ENCODE results near the gene RBM28.
"Not testable (repeated sequence)": the region's sequence is repeated elsewhere in the genome, so short reads cannot be mapped to it uniquely, and the experiment has no call there.

RBM28 gene

DNA sequence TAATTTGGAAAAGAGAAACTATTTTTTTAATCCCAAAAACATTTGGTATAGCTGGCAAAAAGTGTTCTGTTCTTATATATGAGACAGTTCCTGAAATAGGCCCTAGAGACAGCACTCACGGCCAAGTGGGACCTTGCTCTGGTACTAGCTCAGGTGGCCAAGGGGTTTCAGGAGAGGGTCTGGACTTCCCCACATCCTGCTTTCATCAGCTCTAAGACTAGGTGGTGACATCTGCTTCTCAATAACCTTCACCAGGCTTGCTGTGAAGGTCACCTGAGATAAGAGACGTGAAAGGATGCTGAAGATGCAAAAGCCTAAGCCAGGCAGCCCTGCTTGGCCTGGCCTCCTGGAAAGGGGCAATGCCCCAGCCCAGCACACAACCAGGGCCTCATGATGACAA lies 40.6 kb downstream of the RBM28 start:
- Mint-ChIP-seq H3K27me3 (no peaks in the 10 kb centered on the region), H3K9me3 (no peaks in the 10 kb centered on the region), H3K27ac (peak overlapping the region; percentile 63), H3K4me1 (peaks cover 6% of the 10 kb centered on the region), H3K36me3 (peaks cover 57% of the 10 kb centered on the region), H3K4me3 (no peak overlapping the region)
- peak; percentile 67 for ATAC-seq

- no peaks in the 10 kb centered on the region for H3K27me3 Mint-ChIP-seq
- no peak overlapping the region for H3K4me3 Mint-ChIP-seq
- peaks cover 6% of the 10 kb centered on the region for H3K4me1 Mint-ChIP-seq
- no peak overlapping the region for H3K27ac Mint-ChIP-seq
- no peaks in the 10 kb centered on the region for H3K9me3 Mint-ChIP-seq
- H3K36me3 Mint-ChIP-seq = peaks cover 54% of the 10 kb centered on the region
- ATAC-seq = no peak
These were observed 41.6 kb downstream of the RBM28 start for GRCh38 chr7:128302139-128302538.

- Mint-ChIP-seq H3K4me1 (peaks cover 6% of the 10 kb centered on the region), H3K36me3 (peaks cover 32% of the 10 kb centered on the region), H3K27me3 (no peaks in the 10 kb centered on the region), H3K9me3 (no peaks in the 10 kb centered on the region), H3K27ac (no peak overlapping the region), H3K4me3 (no peak overlapping the region)
- no peak for ATAC-seq
These were observed 44.5 kb downstream of the RBM28 start for GRCh38 chr7:128299109-128299607.

DNA sequence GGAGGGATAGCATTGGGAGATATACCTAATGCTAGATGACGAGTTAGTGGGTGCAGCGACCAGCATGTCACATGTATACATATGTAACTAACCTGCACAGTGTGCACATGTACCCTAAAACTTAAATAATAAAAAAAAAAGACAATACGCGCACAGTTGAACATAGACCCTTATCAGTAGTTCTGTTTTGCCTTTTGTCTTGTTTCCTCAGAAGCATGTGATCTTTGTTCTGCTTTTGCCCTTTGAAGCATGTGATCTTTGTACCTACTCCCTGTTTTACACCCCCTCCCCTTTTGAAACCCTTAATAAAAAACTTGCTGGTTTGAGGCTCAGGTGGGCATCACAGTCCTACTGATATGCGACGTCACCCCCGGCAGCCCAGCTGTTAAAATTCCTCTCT lies 45.7 kb downstream of the RBM28 start:
- H3K36me3 Mint-ChIP-seq = peaks cover 29% of the 10 kb centered on the region
- ATAC-seq, H3K27me3 Mint-ChIP-seq, H3K27ac Mint-ChIP-seq, H3K9me3 Mint-ChIP-seq, H3K4me1 Mint-ChIP-seq, H3K4me3 Mint-ChIP-seq: not testable (repeated sequence)

- no peaks in the 10 kb centered on the region for H3K4me1 Mint-ChIP-seq
- H3K9me3 Mint-ChIP-seq = peaks cover 3% of the 10 kb centered on the region
These were observed 56.2 kb downstream of the RBM28 start for GRCh38 chr7:128287556-128287955.

GRCh38 chr7:128284102-128284501 lies 59.6 kb downstream of the RBM28 start:
- Mint-ChIP-seq H3K4me3 (no peak overlapping the region), H3K4me1 (no peaks in the 10 kb centered on the region), H3K27me3 (no peaks in the 10 kb centered on the region), H3K27ac (no peak overlapping the region), H3K36me3 (peaks cover 51% of the 10 kb centered on the region), H3K9me3 (peaks cover 13% of the 10 kb centered on the region)
- no peak for ATAC-seq

More at GRCh38 chr7:128287556-128287955, 56.2 kb downstream of the RBM28 start:
- Mint-ChIP-seq H3K4me3 (no peak overlapping the region), H3K27me3 (no peaks in the 10 kb centered on the region), H3K36me3 (peaks cover 53% of the 10 kb centered on the region), H3K27ac (no peak overlapping the region)
- ATAC-seq = no peak

DNA sequence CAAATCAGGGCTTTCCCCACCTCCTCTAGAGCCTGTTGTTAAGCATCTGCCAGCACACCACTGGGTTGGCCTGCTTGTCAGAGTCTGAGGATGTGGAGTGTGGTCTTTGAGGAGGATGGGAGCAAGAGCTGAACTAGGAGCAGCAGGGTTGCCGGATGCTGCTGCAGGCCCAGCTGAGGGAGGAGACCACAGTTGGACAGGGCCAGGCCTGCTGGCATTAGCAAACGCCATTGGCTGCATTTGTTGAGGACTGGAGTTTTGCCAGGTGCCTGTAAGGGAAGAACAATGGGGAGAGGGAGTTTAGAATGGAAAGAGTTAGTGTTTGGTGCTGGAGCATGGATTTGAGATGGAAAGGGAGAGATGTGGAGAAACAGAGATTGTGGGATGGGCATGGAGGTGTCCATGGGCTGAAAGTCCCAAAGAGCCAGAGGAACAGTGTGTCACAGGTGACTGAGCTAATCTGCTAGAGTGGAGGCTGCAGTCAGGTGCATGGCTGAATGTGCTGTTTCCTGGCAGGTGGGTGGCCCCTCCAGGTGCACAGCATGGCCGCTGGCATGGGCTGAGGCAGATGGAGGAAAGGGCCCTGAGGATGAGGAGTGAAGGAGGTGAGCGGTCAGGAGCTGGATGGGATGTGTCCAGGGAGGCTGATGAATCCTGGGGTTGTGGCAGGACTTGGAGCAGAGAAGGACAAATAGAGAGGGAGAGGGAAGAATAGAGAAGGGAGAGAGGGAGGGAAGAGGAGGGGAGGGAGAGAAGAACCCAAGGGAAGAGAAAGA lies 61.9 kb downstream of the RBM28 start:
- H3K27me3 Mint-ChIP-seq = no peaks in the 10 kb centered on the region
- peaks cover 51% of the 10 kb centered on the region for H3K36me3 Mint-ChIP-seq
- H3K9me3 Mint-ChIP-seq = peaks cover 20% of the 10 kb centered on the region
- H3K27ac Mint-ChIP-seq = no peak overlapping the region
- no peak overlapping the region for H3K4me3 Mint-ChIP-seq
- no peak for ATAC-seq
- H3K4me1 Mint-ChIP-seq = no peaks in the 10 kb centered on the region

- not testable (repeated sequence) for H3K4me3 Mint-ChIP-seq, H3K4me1 Mint-ChIP-seq, H3K27me3 Mint-ChIP-seq, ATAC-seq, H3K27ac Mint-ChIP-seq
- Mint-ChIP-seq H3K36me3 (peaks cover 45% of the 10 kb centered on the region), H3K9me3 (peaks cover 20% of the 10 kb centered on the region)
These were observed 63.3 kb downstream of the RBM28 start for GRCh38 chr7:128280451-128280850.

DNA sequence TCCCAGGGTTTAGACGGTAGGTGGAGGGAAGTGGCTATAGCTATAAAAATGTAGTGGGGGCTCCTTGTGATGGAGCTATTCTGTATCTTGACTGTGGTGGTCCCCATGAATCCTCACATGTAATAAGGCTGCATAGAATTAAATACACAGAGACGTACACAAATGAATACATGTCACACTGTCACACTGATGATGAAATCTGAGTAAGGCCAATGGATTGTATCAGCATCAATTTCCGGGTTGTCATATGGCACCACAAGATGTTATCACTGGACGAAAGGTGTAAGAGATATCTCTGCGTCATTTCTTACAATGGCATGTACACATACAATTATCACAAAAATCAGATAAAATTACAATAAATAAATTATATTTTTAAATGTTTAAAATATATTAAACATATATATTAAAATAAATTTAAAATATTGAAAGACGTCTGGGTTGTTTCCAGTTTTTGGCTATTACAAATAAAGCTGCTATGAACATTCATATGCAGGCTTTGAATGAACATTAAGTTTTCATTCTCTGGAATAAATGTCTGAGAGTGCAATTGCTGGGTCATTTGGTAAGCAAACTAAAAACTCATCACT lies 64.5 kb downstream of the RBM28 start:
- H3K27ac Mint-ChIP-seq = no peak overlapping the region
- no peak for ATAC-seq
- no peaks in the 10 kb centered on the region for H3K27me3 Mint-ChIP-seq
- peaks cover 20% of the 10 kb centered on the region for H3K9me3 Mint-ChIP-seq
- peaks cover 40% of the 10 kb centered on the region for H3K36me3 Mint-ChIP-seq
- H3K4me1 Mint-ChIP-seq = no peaks in the 10 kb centered on the region
- no peak overlapping the region for H3K4me3 Mint-ChIP-seq

GRCh38 chr7:128278366-128278765 lies 65.3 kb downstream of the RBM28 start:
- no peaks in the 10 kb centered on the region for H3K4me1 Mint-ChIP-seq
- peaks cover 20% of the 10 kb centered on the region for H3K9me3 Mint-ChIP-seq

DNA sequence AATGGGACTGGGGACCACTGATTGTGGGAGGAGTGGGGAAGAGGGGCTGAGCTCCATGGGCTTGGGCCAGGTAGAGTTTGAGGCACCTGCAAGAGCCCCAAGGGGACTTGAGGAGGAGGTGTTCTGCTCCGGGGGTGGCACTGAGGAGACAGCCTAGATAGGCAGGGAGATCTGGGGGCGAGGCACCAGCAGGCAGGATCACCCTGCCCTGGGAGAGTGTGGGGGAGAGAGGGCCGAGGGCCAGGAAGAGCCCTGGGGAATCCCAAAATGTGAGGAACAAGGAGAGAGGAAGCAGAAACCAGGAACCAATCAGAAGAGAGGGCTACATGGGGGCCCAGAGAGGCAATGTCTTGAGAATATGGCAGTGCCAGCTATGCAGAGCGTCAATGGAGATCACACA lies 68.0 kb downstream of the RBM28 start:
- peaks cover 14% of the 10 kb centered on the region for H3K9me3 Mint-ChIP-seq
- no peak for ATAC-seq
- no peak overlapping the region for H3K4me3 Mint-ChIP-seq
- H3K27ac Mint-ChIP-seq = no peak overlapping the region
- no peaks in the 10 kb centered on the region for H3K4me1 Mint-ChIP-seq
- H3K27me3 Mint-ChIP-seq = peaks cover 16% of the 10 kb centered on the region
- H3K36me3 Mint-ChIP-seq = peaks cover 27% of the 10 kb centered on the region

More at GRCh38 chr7:128278366-128278765, 65.3 kb downstream of the RBM28 start:
- H3K27me3 Mint-ChIP-seq = no peaks in the 10 kb centered on the region
- no peak overlapping the region for H3K27ac Mint-ChIP-seq
- no peak overlapping the region for H3K4me3 Mint-ChIP-seq
- peaks cover 40% of the 10 kb centered on the region for H3K36me3 Mint-ChIP-seq
- ATAC-seq = no peak

DNA sequence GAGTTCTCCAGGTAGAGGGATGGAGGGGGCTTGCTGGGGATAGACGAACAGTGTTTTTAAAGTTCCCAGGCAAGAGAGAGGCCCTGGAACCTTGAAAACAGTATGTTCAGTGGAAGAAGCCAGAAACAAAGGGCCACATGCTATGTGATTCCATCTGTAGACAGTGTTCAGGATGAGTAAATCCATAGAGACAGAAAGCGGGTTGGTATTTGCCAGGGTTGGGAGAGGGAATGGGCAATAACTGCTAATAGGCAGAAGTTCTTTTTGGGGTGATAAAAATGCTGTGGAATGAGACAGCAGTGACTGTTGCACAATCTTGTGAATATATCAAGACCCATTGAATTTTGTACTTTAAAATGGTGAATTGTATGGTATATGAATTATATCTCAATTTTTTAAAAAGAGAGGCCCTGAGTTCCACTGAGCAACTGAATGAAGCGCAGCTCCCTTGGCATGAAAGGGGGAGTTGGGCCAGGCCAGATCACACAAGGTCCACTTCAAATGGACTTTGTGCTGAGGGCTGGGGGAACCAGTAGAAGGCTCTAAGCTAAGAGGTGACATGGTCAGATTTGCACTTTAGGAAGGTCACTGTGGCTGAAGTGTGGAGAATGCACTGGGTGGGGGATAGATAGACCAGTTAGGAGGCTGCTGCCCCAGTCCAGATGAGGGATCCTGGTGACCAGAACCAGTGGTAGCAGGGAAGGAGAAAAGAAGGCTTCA lies 68.7 kb downstream of the RBM28 start:
- peaks cover 12% of the 10 kb centered on the region for H3K9me3 Mint-ChIP-seq
- H3K4me3 Mint-ChIP-seq = no peak overlapping the region
- H3K27me3 Mint-ChIP-seq = peaks cover 23% of the 10 kb centered on the region
- H3K36me3 Mint-ChIP-seq = peaks cover 24% of the 10 kb centered on the region
- H3K4me1 Mint-ChIP-seq = no peaks in the 10 kb centered on the region
- no peak for ATAC-seq
- H3K27ac Mint-ChIP-seq = no peak overlapping the region

DNA sequence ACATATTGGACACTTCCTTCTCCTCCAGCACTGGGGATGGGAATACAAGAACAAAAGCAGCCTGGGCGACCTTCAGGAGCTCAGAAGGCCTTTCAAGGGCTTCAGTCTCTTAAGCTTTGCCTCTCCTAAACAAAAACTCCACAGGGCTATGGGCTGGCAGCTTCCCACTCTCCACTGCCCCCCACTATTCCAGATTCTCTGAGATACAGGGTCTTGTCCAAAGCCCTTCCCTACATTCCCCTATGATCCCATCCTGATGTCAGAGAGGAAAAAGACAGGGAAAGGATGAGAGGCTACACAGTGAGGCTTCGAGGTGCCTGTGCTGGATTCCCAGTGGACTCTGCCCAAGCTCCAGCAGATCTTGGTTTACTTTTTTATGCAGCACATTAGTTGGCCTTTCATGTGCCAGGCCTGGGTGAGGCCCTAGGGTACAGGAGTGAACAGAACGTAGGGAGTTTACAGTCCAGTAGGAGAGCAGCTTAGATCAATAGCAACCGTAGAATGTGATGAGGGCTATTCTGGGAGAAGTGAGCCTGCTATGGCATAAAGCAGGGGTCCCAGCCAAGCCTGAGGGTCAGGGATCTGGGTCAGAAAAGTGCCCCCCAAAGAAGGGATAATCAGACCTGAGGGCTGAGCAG lies 69.3 kb downstream of the RBM28 start:
- Mint-ChIP-seq H3K27ac (no peak overlapping the region), H3K27me3 (peaks cover 30% of the 10 kb centered on the region)

DNA sequence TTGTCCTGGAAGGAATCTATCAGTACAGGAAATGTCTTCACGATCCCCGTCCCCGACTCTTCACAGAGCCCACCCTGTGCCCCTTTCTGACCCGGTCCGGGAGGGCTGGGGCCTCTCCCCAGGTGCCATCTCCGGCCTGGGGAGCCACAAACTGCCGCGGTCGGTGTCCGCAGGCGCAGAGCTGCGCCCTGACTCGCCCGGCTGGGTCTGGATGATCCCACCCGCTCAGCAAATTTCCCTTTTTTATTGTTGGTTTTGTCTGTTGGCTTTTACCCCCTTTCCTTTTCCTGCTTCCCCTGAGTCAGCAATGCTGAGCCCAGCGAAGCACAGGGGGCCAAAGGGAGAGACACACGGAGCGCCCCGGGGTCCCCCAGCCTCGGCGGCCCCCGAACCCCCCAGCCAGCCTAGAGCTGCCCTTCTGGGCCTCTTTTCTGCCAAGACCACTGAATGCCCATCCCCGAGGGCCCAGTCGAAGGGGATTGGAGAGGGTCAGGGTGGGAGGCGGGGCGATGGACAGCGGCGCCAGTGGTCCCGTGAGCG lies 71.7 kb downstream of the RBM28 start:
- Mint-ChIP-seq H3K27me3 (peaks cover 53% of the 10 kb centered on the region), H3K4me3 (no peak overlapping the region)
- ATAC-seq = no peak

More for the DNA sequence above, 69.3 kb downstream of the RBM28 start:
- no peak overlapping the region for H3K4me3 Mint-ChIP-seq
- H3K36me3 Mint-ChIP-seq = peaks cover 19% of the 10 kb centered on the region
- H3K4me1 Mint-ChIP-seq = no peaks in the 10 kb centered on the region
- peaks cover 7% of the 10 kb centered on the region for H3K9me3 Mint-ChIP-seq
- no peak for ATAC-seq

GRCh38 chr7:128271471-128271941 lies 72.2 kb downstream of the RBM28 start:
- no peaks in the 10 kb centered on the region for H3K4me1 Mint-ChIP-seq
- no peak for ATAC-seq
- peaks cover 9% of the 10 kb centered on the region for H3K36me3 Mint-ChIP-seq
- H3K27ac Mint-ChIP-seq = no peak overlapping the region
- no peak overlapping the region for H3K4me3 Mint-ChIP-seq
- no peaks in the 10 kb centered on the region for H3K9me3 Mint-ChIP-seq
- peaks cover 57% of the 10 kb centered on the region for H3K27me3 Mint-ChIP-seq

More for the DNA sequence above, 71.7 kb downstream of the RBM28 start:
- peaks cover 9% of the 10 kb centered on the region for H3K36me3 Mint-ChIP-seq
- H3K27ac Mint-ChIP-seq = no peak overlapping the region
- H3K9me3 Mint-ChIP-seq = no peaks in the 10 kb centered on the region
- H3K4me1 Mint-ChIP-seq = no peaks in the 10 kb centered on the region
